ENCODE data around the gene SSUH2. TPM values are rescaled to one million over a fixed set of nuclear protein-coding genes. Genes with fewer than 3 reads are reported as not detected.

SSUH2 gene
- total and polyA plus RNA-seq, 2 experiments from 2014 or later, result 0.73 to 2.3 TPM

- Histone ChIP-seq H3K79me2 (replicated peaks; ENCODE audit: insufficient read depth) (no peaks in the 10 kb centered on the region), H3K27me3 (ENCODE audit: insufficient read depth) (no peaks in the 10 kb centered on the region), H3K4me1 (ENCODE audit: insufficient read depth) (no peaks in the 10 kb centered on the region), H4K20me1 (replicated peaks; ENCODE audit: insufficient read depth) (no peaks in the 10 kb centered on the region), H3K4me2 (no peak overlapping the region), H2AFZ (no peak overlapping the region), H3F3A (replicated peaks; ENCODE audit: low read depth) (no peaks in the 10 kb centered on the region), H3K36me3 (ENCODE audit: insufficient read depth) (no peaks in the 10 kb centered on the region), H3K4me3 (no peak overlapping the region), H3K9me2 (ENCODE audit: insufficient read depth) (no peaks in the 10 kb centered on the region), H3K27ac (ENCODE audit: low read depth) (no peak overlapping the region)
- DNase-seq (ENCODE audit: low spot score) (no peak), ATAC-seq (no peak)
- no peak for TF ChIP-seq ZNF331 (CRISPR knock-in tag; IDR thresholded peaks at IDR 0.05; ENCODE audit: low read depth)
- Mint-ChIP-seq H3K27ac (no peak overlapping the region), H3K9me3 (no peaks in the 10 kb centered on the region), H3K36me3 (ENCODE audit: low read depth) (no peaks in the 10 kb centered on the region), H3K27me3 (ENCODE audit: insufficient read depth, low read depth, poor library complexity) (peaks cover 1% of the 10 kb centered on the region), H3K4me3 (no peak overlapping the region), H3K4me1 (no peaks in the 10 kb centered on the region)
Observed at GRCh38 chr3:8668216-8668615, 23.6 kb upstream of the SSUH2 start.

GRCh38 chr3:8667463-8668091 is 23.0 kb upstream of the SSUH2 start:
- Mint-ChIP-seq H3K27ac (no peak overlapping the region), H3K4me3 (no peak overlapping the region)
- ATAC-seq, result no peak

More at GRCh38 chr3:8667463-8668091, 23.0 kb upstream of the SSUH2 start:
- no peak for DNase-seq (ENCODE audit: low spot score)
- H3K27ac ChIP-seq (ENCODE audit: low read depth), result no peak overlapping the region
- no peaks in the 10 kb centered on the region for H3K27me3 ChIP-seq (ENCODE audit: insufficient read depth)
- H3K9me2 ChIP-seq (ENCODE audit: insufficient read depth), result no peaks in the 10 kb centered on the region
- no peak for TF ChIP-seq STAT1 (IDR thresholded peaks at IDR 0.05; ENCODE audit: unreplicated experiment)
- no peak for TF ChIP-seq JUNB (IDR thresholded peaks at IDR 0.05; ENCODE audit: unreplicated experiment)
- no peak for TF ChIP-seq POLR2AphosphoS5 (IDR thresholded peaks at IDR 0.05; ENCODE audit: low read depth)
- TF ChIP-seq NANOG (IDR thresholded peaks at IDR 0.05; ENCODE audit: borderline replicate concordance), result no peak
- no peak for TF ChIP-seq ZNF114 (CRISPR knock-in tag; IDR thresholded peaks at IDR 0.05)
- TF ChIP-seq CREB1 (CRISPR knock-in tag; IDR thresholded peaks at IDR 0.05; ENCODE audit: low read depth), result no peak
- TF ChIP-seq, protein P1, sequence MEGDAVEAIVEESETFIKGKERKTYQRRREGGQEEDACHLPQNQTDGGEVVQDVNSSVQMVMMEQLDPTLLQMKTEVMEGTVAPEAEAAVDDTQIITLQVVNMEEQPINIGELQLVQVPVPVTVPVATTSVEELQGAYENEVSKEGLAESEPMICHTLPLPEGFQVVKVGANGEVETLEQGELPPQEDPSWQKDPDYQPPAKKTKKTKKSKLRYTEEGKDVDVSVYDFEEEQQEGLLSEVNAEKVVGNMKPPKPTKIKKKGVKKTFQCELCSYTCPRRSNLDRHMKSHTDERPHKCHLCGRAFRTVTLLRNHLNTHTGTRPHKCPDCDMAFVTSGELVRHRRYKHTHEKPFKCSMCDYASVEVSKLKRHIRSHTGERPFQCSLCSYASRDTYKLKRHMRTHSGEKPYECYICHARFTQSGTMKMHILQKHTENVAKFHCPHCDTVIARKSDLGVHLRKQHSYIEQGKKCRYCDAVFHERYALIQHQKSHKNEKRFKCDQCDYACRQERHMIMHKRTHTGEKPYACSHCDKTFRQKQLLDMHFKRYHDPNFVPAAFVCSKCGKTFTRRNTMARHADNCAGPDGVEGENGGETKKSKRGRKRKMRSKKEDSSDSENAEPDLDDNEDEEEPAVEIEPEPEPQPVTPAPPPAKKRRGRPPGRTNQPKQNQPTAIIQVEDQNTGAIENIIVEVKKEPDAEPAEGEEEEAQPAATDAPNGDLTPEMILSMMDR (conservative IDR thresholded peaks at IDR 0.05; ENCODE audit: low read depth in 2 of 2), result no peak
- TF ChIP-seq REST (IDR thresholded peaks at IDR 0.05; ENCODE audit: unreplicated experiment), result no peak
- TF ChIP-seq EZH2 (IDR thresholded peaks at IDR 0.05; ENCODE audit: low read depth, unreplicated experiment), result no peak
- TF ChIP-seq EZH2phosphoT487 (IDR thresholded peaks at IDR 0.05; ENCODE audit: unreplicated experiment), result no peak
- TF ChIP-seq ZNF331 (CRISPR knock-in tag; IDR thresholded peaks at IDR 0.05; ENCODE audit: low read depth), result no peak
- TF ChIP-seq ETS1 (IDR thresholded peaks at IDR 0.05), result no peak
- H3K4me1 ChIP-seq (ENCODE audit: insufficient read depth), result 0 out of 2 replicates have a peak, but pooled peaks cover 4% of the 10 kb centered on the region
- Mint-ChIP-seq H3K27me3 (ENCODE audit: insufficient read depth, low read depth, poor library complexity) (peaks cover 1% of the 10 kb centered on the region), H3K4me1 (peaks cover 3% of the 10 kb centered on the region; the same call in 2 of the 3 replicates), H3K36me3 (ENCODE audit: low read depth) (no peaks in the 10 kb centered on the region), H3K9me3 (no peaks in the 10 kb centered on the region)
- no peaks in the 10 kb centered on the region for H3F3A ChIP-seq (replicated peaks; ENCODE audit: low read depth)
- H3K4me2 ChIP-seq, result no peak overlapping the region
- no peak overlapping the region for H2AFZ ChIP-seq
- no peak overlapping the region for H3K4me3 ChIP-seq
- H3K36me3 ChIP-seq (ENCODE audit: insufficient read depth), result no peaks in the 10 kb centered on the region
- H4K20me1 ChIP-seq (replicated peaks; ENCODE audit: insufficient read depth), result no peaks in the 10 kb centered on the region
- H3K79me2 ChIP-seq (replicated peaks; ENCODE audit: insufficient read depth), result no peaks in the 10 kb centered on the region
